ENCODE results near the gene SLC9A8.

Gene SLC9A8

GRCh38 chr20:49889001-49889934 is 76.6 kb downstream of the SLC9A8 start:
- no peak overlapping the region for H3K4me2 ChIP-seq (ENCODE audit: insufficient read depth, low read length)
- no peak overlapping the region for H2AFZ ChIP-seq (ENCODE audit: low read depth, low read length)
- DNase-seq (no peak), ATAC-seq (ENCODE audit: insufficient read depth, low read depth) (no peak)
- peaks cover 51% of the 10 kb centered on the region for H3K36me3 ChIP-seq (ENCODE audit: insufficient read depth, low read length)
- H3K9ac ChIP-seq (ENCODE audit: low read depth, low read length), result no peak overlapping the region
- no peak overlapping the region for H3K4me3 ChIP-seq (ENCODE audit: low read depth in 1 of 2, low read length in 2 of 2)
- no peaks in the 10 kb centered on the region for H3K27me3 ChIP-seq (ENCODE audit: insufficient read depth, low read length, poor library complexity)
- no peaks in the 10 kb centered on the region for H3K79me2 ChIP-seq (ENCODE audit: insufficient read depth, low read length)
- TF ChIP-seq CTCF (IDR thresholded peaks at IDR 0.05; ENCODE audit: borderline replicate concordance, extremely low read depth, low read length, poor library complexity, severe bottlenecking), result no peak
- no peak for TF ChIP-seq EZH2 (IDR thresholded peaks at IDR 0.05; ENCODE audit: borderline replicate concordance, low read depth, low read length, severe bottlenecking)
- H3K27ac ChIP-seq (ENCODE audit: low read length), result no peak overlapping the region
- H4K20me1 ChIP-seq (ENCODE audit: insufficient read depth, low read length), result peaks cover 21% of the 10 kb centered on the region; the same call in 1 of the 2 replicates
- no peaks in the 10 kb centered on the region for H3K4me1 ChIP-seq (ENCODE audit: insufficient read depth, low read length)
- H3K9me3 ChIP-seq (ENCODE audit: insufficient read depth, low read length, severe bottlenecking), result no peaks in the 10 kb centered on the region

DNA sequence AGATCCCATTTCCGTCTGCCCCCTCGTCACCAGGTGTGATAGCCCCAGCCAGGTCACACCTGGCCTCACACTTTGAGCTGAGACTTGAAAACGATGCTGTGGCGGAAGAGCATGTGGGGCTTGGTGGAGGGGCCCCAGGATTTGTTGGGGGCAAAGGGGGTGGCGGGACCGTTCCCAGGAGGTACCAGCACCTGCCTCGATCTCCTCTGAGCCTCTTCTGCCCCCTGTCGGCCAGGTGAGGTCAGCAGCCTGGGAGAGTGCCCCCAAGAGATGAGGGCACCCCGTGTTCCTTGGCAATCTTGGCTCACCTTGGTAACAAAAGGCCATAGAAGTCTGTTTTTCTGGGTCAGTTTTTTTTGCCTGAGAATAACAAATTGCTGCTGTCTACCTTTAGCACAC is 77.3 kb downstream of the SLC9A8 start:
- H3K79me2 ChIP-seq (ENCODE audit: insufficient read depth, low read length), result no peaks in the 10 kb centered on the region
- ATAC-seq (ENCODE audit: insufficient read depth, low read depth) (no peak), DNase-seq (no peak)
- no peak overlapping the region for H2AFZ ChIP-seq (ENCODE audit: low read depth, low read length)
- peaks cover 24% of the 10 kb centered on the region for H4K20me1 ChIP-seq (ENCODE audit: insufficient read depth, low read length)
- H3K36me3 ChIP-seq (ENCODE audit: insufficient read depth, low read length), result peaks cover 45% of the 10 kb centered on the region
- H3K27ac ChIP-seq (ENCODE audit: low read length), result no peak overlapping the region
- H3K4me3 ChIP-seq (ENCODE audit: low read depth in 1 of 2, low read length in 2 of 2), result no peak overlapping the region
- H3K4me2 ChIP-seq (ENCODE audit: insufficient read depth, low read length), result no peak overlapping the region
- no peaks in the 10 kb centered on the region for H3K4me1 ChIP-seq (ENCODE audit: insufficient read depth, low read length)
- no peak for TF ChIP-seq CTCF (IDR thresholded peaks at IDR 0.05; ENCODE audit: borderline replicate concordance, extremely low read depth, low read length, poor library complexity, severe bottlenecking)
- no peak for TF ChIP-seq EZH2 (IDR thresholded peaks at IDR 0.05; ENCODE audit: borderline replicate concordance, low read depth, low read length, severe bottlenecking)
- no peak overlapping the region for H3K9ac ChIP-seq (ENCODE audit: low read depth, low read length)
- no peaks in the 10 kb centered on the region for H3K27me3 ChIP-seq (ENCODE audit: insufficient read depth, low read length, poor library complexity)
- no peaks in the 10 kb centered on the region for H3K9me3 ChIP-seq (ENCODE audit: insufficient read depth, low read length, severe bottlenecking)

DNA sequence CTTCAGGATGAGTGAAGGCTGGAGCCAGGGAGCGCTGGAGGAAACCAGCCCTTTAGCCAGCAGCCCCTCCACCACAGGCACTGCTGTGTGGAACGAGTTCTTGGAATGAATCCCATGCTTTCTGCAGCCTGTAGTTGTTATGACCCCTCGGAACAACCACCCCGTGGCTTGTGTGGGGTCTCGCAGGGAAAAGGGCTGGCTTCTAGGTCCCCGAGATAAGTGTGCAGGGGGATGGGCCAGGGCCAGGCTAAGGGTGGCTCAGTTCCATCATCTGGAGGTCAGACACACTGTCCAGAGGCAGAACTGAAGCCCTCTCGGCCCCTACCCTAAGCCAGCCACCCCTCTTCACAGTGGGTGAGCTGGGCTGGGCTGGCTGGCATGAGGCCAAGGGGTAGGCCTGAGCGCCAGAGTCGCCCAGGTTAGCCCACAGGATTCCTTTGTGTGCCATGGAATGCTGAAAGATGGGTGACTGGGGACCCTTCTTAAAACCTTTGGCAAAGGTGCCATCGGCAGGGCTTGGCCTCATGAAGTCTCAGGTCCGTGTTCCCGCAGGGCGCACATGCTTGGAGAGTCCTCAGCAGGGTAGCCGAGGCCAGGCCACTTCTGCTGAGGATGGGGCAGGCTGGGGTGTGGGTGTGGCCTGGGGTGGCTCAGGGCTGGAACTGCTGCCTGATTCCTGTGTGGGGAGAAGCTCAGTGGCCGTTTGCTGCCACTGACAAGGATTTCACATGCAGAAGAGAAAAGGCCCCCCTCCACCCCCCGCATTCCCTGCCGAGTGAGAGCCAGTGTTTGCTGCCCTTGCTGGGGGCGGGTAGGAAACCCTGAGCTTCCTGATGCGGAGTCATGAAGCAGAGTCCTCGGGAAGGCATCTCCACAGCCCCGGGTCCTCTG is 78.1 kb downstream of the SLC9A8 start:
- no peaks in the 10 kb centered on the region for H3K79me2 ChIP-seq (ENCODE audit: insufficient read depth, low read length)
- H3K27me3 ChIP-seq (ENCODE audit: insufficient read depth, low read length, poor library complexity), result no peaks in the 10 kb centered on the region
- TF ChIP-seq EZH2 (IDR thresholded peaks at IDR 0.05; ENCODE audit: borderline replicate concordance, low read depth, low read length, severe bottlenecking) (no peak), CTCF (IDR thresholded peaks at IDR 0.05; ENCODE audit: borderline replicate concordance, extremely low read depth, low read length, poor library complexity, severe bottlenecking) (no peak)
- no peaks in the 10 kb centered on the region for H3K9me3 ChIP-seq (ENCODE audit: insufficient read depth, low read length, severe bottlenecking)
- H3K4me1 ChIP-seq (ENCODE audit: insufficient read depth, low read length), result no peaks in the 10 kb centered on the region
- H3K4me3 ChIP-seq (ENCODE audit: low read depth in 1 of 2, low read length in 2 of 2), result no peak overlapping the region
- no peak overlapping the region for H3K27ac ChIP-seq (ENCODE audit: low read length)
- no peak overlapping the region for H3K4me2 ChIP-seq (ENCODE audit: insufficient read depth, low read length)
- H2AFZ ChIP-seq (ENCODE audit: low read depth, low read length), result no peak overlapping the region
- DNase-seq (no peak), ATAC-seq (ENCODE audit: insufficient read depth, low read depth) (no peak)
- H3K36me3 ChIP-seq (ENCODE audit: insufficient read depth, low read length), result peaks cover 37% of the 10 kb centered on the region
- H3K9ac ChIP-seq (ENCODE audit: low read depth, low read length), result no peak overlapping the region
- peaks cover 24% of the 10 kb centered on the region for H4K20me1 ChIP-seq (ENCODE audit: insufficient read depth, low read length)
